Chondrocyte (in vitro differentiated cells): Measurements from ENCODE around the gene CDS1. TPM values are rescaled to one million over a fixed set of nuclear protein-coding genes. Genes with fewer than 3 reads are reported as not detected.

Experiments
- DNase-seq: peaks from one replicate; pipeline ENCODE4 v3.0.0; 2021; ENCODE audit warnings: mixed read lengths, low spot score
- H3K27ac Mint-ChIP-seq: one replicate; pipeline ENCODE4 v1.8.0; 2021; ENCODE audit warnings: mild to moderate bottlenecking, moderate library complexity, mixed read lengths; ENCODE audit not compliant: unreplicated experiment
- H3K27me3 Mint-ChIP-seq: 2 replicates; pipeline ENCODE4 v1.8.0; 2021; ENCODE audit warnings: low read depth, mixed read lengths
- H3K36me3 Mint-ChIP-seq: 2 replicates; pipeline ENCODE4 v1.8.0; 2021; ENCODE audit warnings: low read depth, mixed read lengths
- H3K4me1 Mint-ChIP-seq: 2 replicates; pipeline ENCODE4 v1.8.0; 2021; ENCODE audit warnings: low read depth, mild to moderate bottlenecking, mixed read lengths
- H3K4me3 Mint-ChIP-seq: one replicate; pipeline ENCODE4 v1.8.0; 2021; ENCODE audit warnings: mild to moderate bottlenecking, moderate library complexity, mixed read lengths; ENCODE audit not compliant: unreplicated experiment
- H3K9me3 Mint-ChIP-seq: 2 replicates; pipeline ENCODE4 v1.8.0; 2021; ENCODE audit warnings: low read depth, mixed read lengths
- total RNA-seq: library from RNA; stranded (reverse); gene quantifications from 3 replicates; pipeline ENCODE4 v1.2.1, GENCODE V29; 2021
- TF ChIP-seq, protein P1 (sequence below): fragments of 200-600 bp; sonication (generic); IDR thresholded peaks from 2 replicates; pipeline ENCODE4 v1.5.0; 2021; ENCODE audit warnings: antibody characterized with exemption, mild to moderate bottlenecking, moderate library complexity

The CDS1 gene
- total RNA-seq, 1 donor from 2014 or later = 0.30 TPM

DNA sequence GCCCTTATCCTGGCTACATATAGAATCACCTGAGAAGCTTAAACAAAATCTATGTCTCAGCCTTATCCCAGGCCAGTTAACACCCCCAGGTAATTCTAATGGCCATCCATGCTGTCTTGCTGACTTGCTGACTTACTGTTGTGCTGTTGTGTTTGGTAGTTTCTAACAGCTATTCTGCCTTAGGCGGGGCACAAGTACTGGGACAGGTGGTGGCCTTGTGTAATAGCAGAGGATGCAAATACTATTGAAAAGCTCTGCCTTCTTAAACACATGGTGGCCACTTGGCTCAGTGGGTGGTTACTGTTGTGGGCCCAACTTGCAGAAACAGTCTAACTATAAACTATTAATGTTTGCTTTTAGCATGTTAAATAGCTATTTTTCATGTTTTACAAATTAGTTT lies 56.2 kb downstream of the CDS1 start:
- H3K4me1 Mint-ChIP-seq = no peaks in the 10 kb centered on the region
- DNase-seq = no peak
- no peak overlapping the region for H3K4me3 Mint-ChIP-seq
- peaks cover 2% of the 10 kb centered on the region for H3K27me3 Mint-ChIP-seq
- peaks cover 3% of the 10 kb centered on the region for H3K36me3 Mint-ChIP-seq
- TF ChIP-seq, protein P1, sequence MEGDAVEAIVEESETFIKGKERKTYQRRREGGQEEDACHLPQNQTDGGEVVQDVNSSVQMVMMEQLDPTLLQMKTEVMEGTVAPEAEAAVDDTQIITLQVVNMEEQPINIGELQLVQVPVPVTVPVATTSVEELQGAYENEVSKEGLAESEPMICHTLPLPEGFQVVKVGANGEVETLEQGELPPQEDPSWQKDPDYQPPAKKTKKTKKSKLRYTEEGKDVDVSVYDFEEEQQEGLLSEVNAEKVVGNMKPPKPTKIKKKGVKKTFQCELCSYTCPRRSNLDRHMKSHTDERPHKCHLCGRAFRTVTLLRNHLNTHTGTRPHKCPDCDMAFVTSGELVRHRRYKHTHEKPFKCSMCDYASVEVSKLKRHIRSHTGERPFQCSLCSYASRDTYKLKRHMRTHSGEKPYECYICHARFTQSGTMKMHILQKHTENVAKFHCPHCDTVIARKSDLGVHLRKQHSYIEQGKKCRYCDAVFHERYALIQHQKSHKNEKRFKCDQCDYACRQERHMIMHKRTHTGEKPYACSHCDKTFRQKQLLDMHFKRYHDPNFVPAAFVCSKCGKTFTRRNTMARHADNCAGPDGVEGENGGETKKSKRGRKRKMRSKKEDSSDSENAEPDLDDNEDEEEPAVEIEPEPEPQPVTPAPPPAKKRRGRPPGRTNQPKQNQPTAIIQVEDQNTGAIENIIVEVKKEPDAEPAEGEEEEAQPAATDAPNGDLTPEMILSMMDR = no peak
- no peaks in the 10 kb centered on the region for H3K9me3 Mint-ChIP-seq
- H3K27ac Mint-ChIP-seq = no peak overlapping the region

DNA sequence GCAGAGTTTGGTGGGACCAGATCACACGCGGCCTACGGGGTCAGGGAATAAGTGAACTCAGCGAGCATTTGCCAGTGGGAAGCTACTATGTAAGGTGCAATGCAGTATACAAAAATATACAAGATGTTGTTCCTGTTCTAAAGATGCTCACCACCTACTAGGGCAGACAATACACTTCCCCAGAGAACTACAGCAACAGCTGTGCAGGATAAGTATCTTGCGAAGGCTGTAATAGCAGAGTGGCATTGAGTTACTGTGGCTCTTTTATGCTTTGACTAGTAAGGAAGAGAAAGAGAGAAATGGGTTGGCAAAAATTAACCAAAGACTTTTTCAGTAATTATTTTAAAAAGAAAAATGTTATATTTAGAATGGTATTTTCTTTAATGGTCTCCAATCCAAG lies 61.2 kb downstream of the CDS1 start:
- no peak for DNase-seq
- Mint-ChIP-seq H3K4me1 (no peaks in the 10 kb centered on the region), H3K27me3 (no peaks in the 10 kb centered on the region), H3K27ac (no peak overlapping the region), H3K4me3 (no peak overlapping the region), H3K9me3 (no peaks in the 10 kb centered on the region), H3K36me3 (peaks cover 2% of the 10 kb centered on the region)
- TF ChIP-seq, protein P1 = no peak

DNA sequence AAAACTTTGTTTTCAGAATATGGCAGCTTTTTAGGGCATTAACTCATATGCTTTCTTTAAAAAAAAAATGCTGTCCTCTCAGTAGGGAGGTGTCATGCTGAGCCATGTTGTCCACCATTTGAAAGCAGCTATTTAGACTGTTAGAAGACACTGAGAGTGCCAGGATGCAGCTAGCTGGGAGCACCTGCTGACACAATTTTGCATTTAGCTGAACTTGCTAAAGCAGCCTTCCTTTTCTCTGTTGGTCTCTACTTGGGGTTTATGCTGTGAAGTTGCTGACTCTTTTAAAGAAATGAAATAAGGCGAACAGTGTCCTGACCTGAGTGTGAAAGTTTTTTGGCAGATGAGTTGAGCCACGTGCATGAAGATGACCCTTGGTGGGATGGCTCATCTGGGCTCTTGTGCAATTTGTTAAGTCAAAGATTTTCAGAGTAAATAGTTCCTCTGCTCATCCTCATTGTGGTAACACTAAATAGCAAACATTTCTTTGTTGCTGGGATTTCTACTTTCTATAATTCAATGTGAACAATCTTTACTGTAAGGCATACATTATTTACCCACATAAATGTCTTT lies 64.5 kb downstream of the CDS1 start:
- TF ChIP-seq, protein P1 = no peak
- DNase-seq = no peak
- Mint-ChIP-seq H3K4me1 (peaks cover 6% of the 10 kb centered on the region), H3K36me3 (peaks cover 2% of the 10 kb centered on the region), H3K27ac (no peak overlapping the region), H3K9me3 (no peaks in the 10 kb centered on the region), H3K27me3 (no peaks in the 10 kb centered on the region), H3K4me3 (no peak overlapping the region)

DNA sequence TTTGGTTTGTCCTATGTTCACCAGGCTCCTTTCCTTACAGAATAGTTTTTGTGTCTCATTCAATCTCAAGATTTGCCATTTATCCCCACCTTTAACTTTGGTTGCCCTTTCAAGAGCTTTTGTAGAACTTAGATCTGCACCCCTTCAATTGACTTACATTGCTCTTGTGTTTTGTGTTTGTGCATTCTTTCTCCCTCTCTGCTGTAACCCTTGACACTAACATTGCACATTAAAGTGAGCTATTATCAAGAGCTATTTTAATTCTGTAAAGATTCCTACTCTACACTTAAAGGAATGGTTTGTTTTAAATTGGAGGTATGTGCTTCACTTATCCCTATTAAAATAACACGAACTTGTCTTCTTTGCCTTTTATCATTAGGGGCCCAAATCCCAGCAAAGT lies 65.3 kb downstream of the CDS1 start:
- TF ChIP-seq, protein P1 = no peak
- H3K4me1 Mint-ChIP-seq = peaks cover 6% of the 10 kb centered on the region
- peaks cover 2% of the 10 kb centered on the region for H3K36me3 Mint-ChIP-seq
- H3K27me3 Mint-ChIP-seq = no peaks in the 10 kb centered on the region
- H3K9me3 Mint-ChIP-seq = no peaks in the 10 kb centered on the region
- H3K4me3 Mint-ChIP-seq = no peak overlapping the region
- no peak for DNase-seq
- H3K27ac Mint-ChIP-seq = no peak overlapping the region

DNA sequence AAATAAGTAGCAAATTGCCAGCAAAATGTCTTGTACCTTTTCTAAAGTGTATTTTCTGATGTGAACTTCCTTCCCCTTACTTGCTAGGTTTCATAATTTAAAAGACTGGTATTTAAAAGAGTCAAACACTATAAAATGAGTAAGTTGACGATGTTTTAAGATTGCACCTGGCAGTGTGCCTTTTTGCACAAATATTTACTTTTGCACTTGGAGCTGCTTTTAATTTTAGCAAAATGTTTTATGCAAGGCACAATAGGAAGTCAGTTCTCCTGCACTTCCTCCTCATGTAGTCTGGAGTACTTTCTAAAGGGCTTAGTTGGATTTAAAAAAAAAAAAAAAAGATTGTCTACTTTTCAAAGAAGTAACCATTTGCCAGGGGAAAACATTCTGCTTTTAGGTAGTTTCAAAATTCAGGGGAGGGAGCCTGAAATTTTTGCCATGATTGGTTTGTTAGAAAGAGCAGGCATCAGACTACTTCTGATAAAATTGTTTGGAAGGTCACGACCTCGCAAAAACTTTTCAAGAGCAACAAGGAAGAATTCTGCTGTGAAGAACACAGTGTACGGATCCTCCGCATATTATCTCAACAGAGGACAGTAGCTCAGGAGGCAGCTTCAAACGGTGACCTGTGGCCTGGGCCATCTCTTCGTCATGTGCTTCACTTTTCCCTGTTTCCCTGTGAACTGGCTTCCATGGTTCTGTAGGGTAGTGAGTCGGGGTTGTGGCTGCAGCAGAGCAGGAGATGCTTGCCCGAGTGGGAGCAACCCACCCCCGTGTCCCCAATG lies 66.1 kb downstream of the CDS1 start:
- TF ChIP-seq, protein P1 = no peak
- Mint-ChIP-seq H3K9me3 (no peaks in the 10 kb centered on the region), H3K27me3 (no peaks in the 10 kb centered on the region), H3K4me1 (peaks cover 6% of the 10 kb centered on the region), H3K4me3 (no peak overlapping the region), H3K27ac (no peak overlapping the region), H3K36me3 (no peaks in the 10 kb centered on the region)
- DNase-seq = no peak
